Testis (tissue), 2 donors: ENCODE measurements around the gene ZMYND11.

ENCODE experiments used
- POLR2A ChIP-seq: fragments of 450-650 bp; IDR thresholded peaks from one replicate; pipeline ENCODE4 v1.6.1; 2017; ENCODE audit warnings: antibody characterized with exemption, mild to moderate bottlenecking, moderate library complexity
- TF ChIP-seq, protein P1 (sequence below), 3 experiments: fragments of 450-650 bp in 2 of 3; fragments of 200-600 bp in 1 of 3; sonication (generic) in 1 of 3; IDR thresholded peaks; one replicate each; pipeline ENCODE4 v1.5.1; 2016 to 2019; ENCODE audit warnings: antibody characterized with exemption in 3 of 3, mild to moderate bottlenecking in 2 of 3, moderate library complexity in 1 of 3

DNA sequence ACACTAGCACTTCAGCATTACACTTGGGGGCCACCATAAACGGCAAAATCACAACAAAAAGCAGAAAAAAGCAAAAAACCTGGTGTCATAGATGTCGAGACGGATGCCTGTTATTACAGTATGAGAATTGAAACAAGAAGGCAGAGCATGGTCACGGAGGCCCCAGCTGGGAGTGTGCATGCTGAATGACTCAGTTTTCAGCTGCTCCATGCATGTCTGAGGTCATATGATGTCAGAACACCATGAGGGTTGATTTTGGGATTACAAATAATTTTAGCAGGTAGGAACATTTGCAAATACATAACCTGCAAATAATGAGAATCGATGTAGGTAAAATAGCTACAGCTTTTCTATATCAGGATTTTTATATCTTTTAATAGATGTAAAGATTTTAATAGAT lies 19.1 kb downstream of the ZMYND11 start:
- TF ChIP-seq, protein P1, sequence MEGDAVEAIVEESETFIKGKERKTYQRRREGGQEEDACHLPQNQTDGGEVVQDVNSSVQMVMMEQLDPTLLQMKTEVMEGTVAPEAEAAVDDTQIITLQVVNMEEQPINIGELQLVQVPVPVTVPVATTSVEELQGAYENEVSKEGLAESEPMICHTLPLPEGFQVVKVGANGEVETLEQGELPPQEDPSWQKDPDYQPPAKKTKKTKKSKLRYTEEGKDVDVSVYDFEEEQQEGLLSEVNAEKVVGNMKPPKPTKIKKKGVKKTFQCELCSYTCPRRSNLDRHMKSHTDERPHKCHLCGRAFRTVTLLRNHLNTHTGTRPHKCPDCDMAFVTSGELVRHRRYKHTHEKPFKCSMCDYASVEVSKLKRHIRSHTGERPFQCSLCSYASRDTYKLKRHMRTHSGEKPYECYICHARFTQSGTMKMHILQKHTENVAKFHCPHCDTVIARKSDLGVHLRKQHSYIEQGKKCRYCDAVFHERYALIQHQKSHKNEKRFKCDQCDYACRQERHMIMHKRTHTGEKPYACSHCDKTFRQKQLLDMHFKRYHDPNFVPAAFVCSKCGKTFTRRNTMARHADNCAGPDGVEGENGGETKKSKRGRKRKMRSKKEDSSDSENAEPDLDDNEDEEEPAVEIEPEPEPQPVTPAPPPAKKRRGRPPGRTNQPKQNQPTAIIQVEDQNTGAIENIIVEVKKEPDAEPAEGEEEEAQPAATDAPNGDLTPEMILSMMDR (IDR thresholded peaks at IDR 0.05): no peak
- no peak for TF ChIP-seq POLR2A
